AG04450 (cell line): ENCODE results near the gene ARSK. TPM values are rescaled to one million over a fixed set of nuclear protein-coding genes. Genes with fewer than 3 reads are reported as not detected.

Experiments
- CTCF ChIA-PET: fragments of 300-600, 350-600 bp; formaldehyde crosslinking; extraction: SDS; loops from one replicate; lab custom pipeline; 2022; ENCODE audit warnings: antibody characterized with exemption, inconsistent platforms; lab: Charles Lee
- POLR2A ChIA-PET: fragments of 350-600 bp; formaldehyde crosslinking; extraction: SDS; loops from one replicate; lab custom pipeline; 2021; ENCODE audit warnings: antibody characterized with exemption, inconsistent platforms; lab: Yijun Ruan, JAX
- DNase-seq: peaks from one replicate; pipeline ENCODE4 v3.0.0-alpha.2; 2011; ENCODE audit warnings: low read depth, low spot score
- H3K27ac ChIP-seq: one replicate; pipeline ENCODE4 v1.5.1; 2012; ENCODE audit warnings: low read depth, low read length, control low read depth
- H3K27me3 ChIP-seq: one replicate; pipeline ENCODE4 v1.6.0; 2012; ENCODE audit warnings: low read length; ENCODE audit not compliant: control insufficient read depth, insufficient read depth
- H3K4me3 ChIP-seq: 2 replicates; pipeline ENCODE4 v1.5.1; 2011; ENCODE audit warnings: mild to moderate bottlenecking, low read depth, low read length, control low read depth
- H3K9me3 ChIP-seq: 2 replicates; pipeline ENCODE4 v1.5.1; 2012; ENCODE audit warnings: low read length; ENCODE audit not compliant: control insufficient read depth, insufficient read depth
- CTCF ChIP-seq: IDR thresholded peaks from 2 replicates; pipeline ENCODE4 v1.5.1; 2011; ENCODE audit warnings: low read depth, low read length, control low read depth, inconsistent platforms
- polyA minus RNA-seq: library from RNA; depleted of rRNA, polyadenylated mRNA; stranded (reverse); fragments of >200 nt; gene quantifications from 2 replicates; pipeline ENCODE4 v1.2.3, GENCODE V29; 2011; rRNA and poly(A)+ RNA removed
- polyA plus RNA-seq: library from polyadenylated mRNA; depleted of rRNA; stranded (reverse); fragments of >200 nt; gene quantifications from 2 replicates; pipeline ENCODE4 v1.2.3, GENCODE V29; 2011; rRNA removed

Gene ARSK, protein sequence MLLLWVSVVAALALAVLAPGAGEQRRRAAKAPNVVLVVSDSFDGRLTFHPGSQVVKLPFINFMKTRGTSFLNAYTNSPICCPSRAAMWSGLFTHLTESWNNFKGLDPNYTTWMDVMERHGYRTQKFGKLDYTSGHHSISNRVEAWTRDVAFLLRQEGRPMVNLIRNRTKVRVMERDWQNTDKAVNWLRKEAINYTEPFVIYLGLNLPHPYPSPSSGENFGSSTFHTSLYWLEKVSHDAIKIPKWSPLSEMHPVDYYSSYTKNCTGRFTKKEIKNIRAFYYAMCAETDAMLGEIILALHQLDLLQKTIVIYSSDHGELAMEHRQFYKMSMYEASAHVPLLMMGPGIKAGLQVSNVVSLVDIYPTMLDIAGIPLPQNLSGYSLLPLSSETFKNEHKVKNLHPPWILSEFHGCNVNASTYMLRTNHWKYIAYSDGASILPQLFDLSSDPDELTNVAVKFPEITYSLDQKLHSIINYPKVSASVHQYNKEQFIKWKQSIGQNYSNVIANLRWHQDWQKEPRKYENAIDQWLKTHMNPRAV
- polyA plus RNA-seq, result 12.2 and 18.3 TPM in 2 replicates
- 5.4 and 8.5 TPM in 2 replicates for polyA minus RNA-seq

DNA sequence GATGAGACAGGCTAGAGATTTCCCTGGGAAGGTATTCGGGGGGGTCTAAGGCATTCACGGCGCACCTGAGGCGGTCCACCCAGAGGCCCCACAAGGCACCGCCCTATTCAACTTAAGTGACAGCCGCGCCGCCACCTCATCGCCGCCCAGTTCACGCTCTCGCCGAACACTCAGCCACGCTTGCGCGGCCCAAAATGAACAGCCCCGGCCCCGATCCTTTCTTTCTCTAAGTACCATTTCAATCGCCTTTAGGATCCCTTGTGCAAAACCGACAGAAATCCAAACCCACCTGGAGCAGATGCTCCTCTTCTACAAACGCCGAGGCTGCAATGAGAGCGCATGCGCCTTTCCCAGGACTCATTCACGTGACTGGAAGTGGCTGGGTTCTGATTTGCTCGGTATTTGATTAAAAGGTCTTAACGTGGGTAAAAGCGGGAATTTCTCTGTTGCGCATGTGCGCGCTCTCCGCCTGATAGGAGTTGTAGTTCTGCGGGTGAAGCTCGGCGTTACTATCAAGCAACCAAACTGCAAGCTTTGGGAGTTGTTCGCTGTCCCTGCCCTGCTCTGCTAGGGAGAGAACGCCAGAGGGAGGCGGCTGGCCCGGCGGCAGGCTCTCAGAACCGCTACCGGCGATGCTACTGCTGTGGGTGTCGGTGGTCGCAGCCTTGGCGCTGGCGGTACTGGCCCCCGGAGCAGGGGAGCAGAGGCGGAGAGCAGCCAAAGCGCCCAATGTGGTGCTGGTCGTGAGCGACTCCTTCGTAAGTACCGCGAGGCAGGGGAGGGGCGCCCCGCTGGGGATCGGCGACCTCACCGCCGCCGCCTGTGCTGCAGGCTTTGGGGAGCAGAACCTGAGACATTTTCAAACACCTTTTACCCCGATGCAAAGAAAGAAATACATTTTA is at the start of gene ARSK, which contains the start of gene SKIC3:
Gene ARSK (plus strand): TSS at position 455 of the 902 bp plus-strand sequence. CDS start 178 bp downstream, at position 633.
Gene SKIC3 (minus strand): TSS at position 331 of the 902 bp plus-strand sequence. CDS start 7,827 bp downstream, outside the sequence.
- DNase-seq, result peak; percentile 99
- Histone ChIP-seq H3K4me3 (peak within 1 kb of the TSS; percentile 88), H3K9me3 (no peaks in the 10 kb centered on the region), H3K27me3 (no peaks in the 10 kb centered on the region), H3K27ac (peak within 1 kb of the TSS; percentile 76)
- peak; percentile 55 for TF ChIP-seq CTCF
- ChIA-PET POLR2A (interaction anchor here (0.9 to 1.2 kb wide), 4 partner anchors 10 to 176 kb away, joined by 3 to 9 read pairs (median 5); partner anchors contain the start of genes RFESD and RHOBTB3), CTCF (interaction anchor here (1.0 to 1.1 kb wide), 2 partner anchors 11 to 42 kb away, joined by 3 to 4 read pairs; no protein-coding TSS in a partner anchor)

GRCh38 chr5:95508550-95508949 is 46.4 kb upstream of the ARSK start:
- no peak overlapping the region for H3K27ac ChIP-seq
- DNase-seq, result no peak

GRCh38 chr5:95511606-95512005 is 43.3 kb upstream of the ARSK start:
- Histone ChIP-seq H3K9me3 (no peaks in the 10 kb centered on the region), H3K27ac (no peak overlapping the region), H3K4me3 (no peak overlapping the region), H3K27me3 (no peaks in the 10 kb centered on the region)
- POLR2A ChIA-PET, result no interaction called here
- TF ChIP-seq CTCF, result no peak
- DNase-seq, result no peak
- CTCF ChIA-PET, result interaction anchor here (0.6 kb wide), 1 partner anchor 13 kb away, joined by 4 read pairs; no protein-coding TSS in a partner anchor

More at GRCh38 chr5:95508550-95508949, 46.4 kb upstream of the ARSK start:
- no peaks in the 10 kb centered on the region for H3K9me3 ChIP-seq
- H3K27me3 ChIP-seq, result no peaks in the 10 kb centered on the region
- ChIA-PET POLR2A (no interaction called here), CTCF (no interaction called here)
- H3K4me3 ChIP-seq, result no peak overlapping the region
- TF ChIP-seq CTCF, result no peak

DNA sequence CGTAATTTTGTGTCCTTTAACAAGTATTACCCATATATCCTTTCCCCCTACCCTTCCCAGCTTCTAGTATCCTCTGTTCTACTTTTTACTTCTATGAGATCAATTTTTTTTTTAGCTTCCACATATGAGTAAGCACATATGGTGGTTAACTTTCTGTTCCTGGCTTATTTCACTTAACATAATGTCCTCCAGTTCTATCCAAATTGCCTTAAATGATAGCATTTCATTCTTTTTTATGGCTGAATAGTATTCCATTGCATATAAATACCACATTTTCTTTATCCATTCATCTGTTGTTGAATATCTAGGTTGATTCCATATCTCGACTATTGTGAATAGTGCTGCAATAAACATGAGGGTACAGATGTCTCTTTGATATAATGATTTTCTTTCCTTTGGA is 36.5 kb upstream of the ARSK start:
- ChIA-PET POLR2A (no interaction called here), CTCF (no interaction called here)
- Histone ChIP-seq H3K27me3 (no peaks in the 10 kb centered on the region), H3K9me3 (no peaks in the 10 kb centered on the region), H3K4me3 (no peak overlapping the region), H3K27ac (no peak overlapping the region)
- no peak for DNase-seq
- no peak for TF ChIP-seq CTCF
